GM23338 (cell line): ENCODE measurements around the gene KCND2. TPM values are rescaled to one million over a fixed set of nuclear protein-coding genes. Genes with fewer than 3 reads are reported as not detected.

Source experiments
- ATAC-seq: fragments of 200-7000 bp; cut with Tn5 transposase; 3 replicates; pipeline ENCODE4 v1.9.1; 2020
- DNase-seq: peaks from one replicate; pipeline ENCODE4 v3.0.0-alpha.2; 2015; ENCODE audit warnings: low spot score
- H2AFZ ChIP-seq: fragments of 200-600 bp; sonication (generic); 2 replicates; pipeline ENCODE4 v1.8.0; 2016; ENCODE audit warnings: antibody characterized with exemption, mild to moderate bottlenecking, moderate library complexity
- H3F3A ChIP-seq: fragments of 200-600 bp; sonication (generic); replicated peaks from 2 replicates; pipeline ENCODE4 v1.8.0; 2017; ENCODE audit warnings: antibody characterized with exemption, mixed run types, low read depth
- H3K27ac ChIP-seq: fragments of 200-600 bp; sonication (generic); 2 replicates; pipeline ENCODE4 v1.6.1; 2016; ENCODE audit warnings: low read depth
- H3K27me3 ChIP-seq: fragments of 200-600 bp; sonication (generic); 2 replicates; pipeline ENCODE4 v1.8.0; 2016; ENCODE audit warnings: mild to moderate bottlenecking, mixed run types, moderate library complexity; ENCODE audit not compliant: insufficient read depth
- H3K36me3 ChIP-seq: fragments of 200-600 bp; sonication (generic); 2 replicates; pipeline ENCODE4 v1.8.0; 2016; ENCODE audit warnings: mild to moderate bottlenecking; ENCODE audit not compliant: insufficient read depth
- H3K4me1 ChIP-seq: fragments of 200-600 bp; sonication (generic); 2 replicates; pipeline ENCODE4 v1.8.0; 2016; ENCODE audit warnings: mild to moderate bottlenecking, moderate library complexity; ENCODE audit not compliant: insufficient read depth
- H3K4me2 ChIP-seq: fragments of 200-600 bp; sonication (generic); 2 replicates; pipeline ENCODE4 v1.7.1; 2017; ENCODE audit warnings: mixed run types
- H3K4me3 ChIP-seq: fragments of 200-600 bp; sonication (generic); 2 replicates; pipeline ENCODE4 v1.6.1; 2016; ENCODE audit warnings: mixed run types
- H3K79me2 ChIP-seq: fragments of 200-600 bp; sonication (generic); replicated peaks from 2 replicates; pipeline ENCODE4 v1.8.0; 2017; ENCODE audit warnings: mild to moderate bottlenecking; ENCODE audit not compliant: insufficient read depth
- H3K9me2 ChIP-seq: fragments of 200-600 bp; sonication (generic); 2 replicates; pipeline ENCODE4 v1.8.0; 2017; ENCODE audit not compliant: insufficient read depth
- H4K20me1 ChIP-seq: fragments of 200-600 bp; sonication (generic); replicated peaks from 2 replicates; pipeline ENCODE4 v1.8.0; 2017; ENCODE audit warnings: mild to moderate bottlenecking; ENCODE audit not compliant: insufficient read depth
- H3K27ac Mint-ChIP-seq: 2 replicates; pipeline ENCODE4 v1.8.0; 2020; ENCODE audit warnings: inconsistent platforms, mild to moderate bottlenecking, moderate library complexity, mixed read lengths
- H3K27me3 Mint-ChIP-seq: 3 replicates; pipeline ENCODE4 v1.8.0; 2022; ENCODE audit warnings: low read depth, mild to moderate bottlenecking, moderate library complexity, mixed read lengths, inconsistent platforms; ENCODE audit not compliant: insufficient read depth, poor library complexity
- H3K36me3 Mint-ChIP-seq: 3 replicates; pipeline ENCODE4 v1.8.0; 2021; ENCODE audit warnings: low read depth, mild to moderate bottlenecking, inconsistent platforms, moderate library complexity, mixed read lengths
- H3K4me1 Mint-ChIP-seq: 3 replicates; pipeline ENCODE4 v1.8.0; 2020; ENCODE audit warnings: mild to moderate bottlenecking, inconsistent platforms, mixed read lengths
- H3K4me3 Mint-ChIP-seq: 3 replicates; pipeline ENCODE4 v1.8.0; 2021; ENCODE audit warnings: moderate library complexity, mild to moderate bottlenecking, inconsistent platforms, mixed read lengths
- H3K9me3 Mint-ChIP-seq: 3 replicates; pipeline ENCODE4 v1.8.0; 2020; ENCODE audit warnings: moderate library complexity, mild to moderate bottlenecking, inconsistent platforms, mixed read lengths
- CREB1 ChIP-seq: fragments of 250-450 bp; sonication (Bioruptor Pico); IDR thresholded peaks from 2 replicates; pipeline ENCODE4 v1.5.0; 2020; ENCODE audit warnings: low read depth, mild to moderate bottlenecking, moderate library complexity
- CTCF ChIP-seq, 2 experiments: fragments of 200-600 bp in 1 of 2; sonication (generic) in 1 of 2; conservative IDR thresholded peaks; 2 replicates each; pipeline versions ENCODE4 v1.5.1 to v1.6.1; 2016 to 2017; ENCODE audit warnings: antibody characterized with exemption in 2 of 2, low read depth in 2 of 2, mild to moderate bottlenecking in 2 of 2, moderate library complexity in 1 of 2
- ETS1 ChIP-seq: IDR thresholded peaks from 2 replicates; pipeline ENCODE4 v1.6.1; 2016; ENCODE audit warnings: antibody characterized with exemption
- EZH2 ChIP-seq: fragments of 200-600 bp; sonication (generic); IDR thresholded peaks from one replicate; pipeline ENCODE4 v1.8.0; 2017; ENCODE audit warnings: antibody characterized with exemption, mild to moderate bottlenecking, low read depth; ENCODE audit not compliant: unreplicated experiment
- EZH2phosphoT487 ChIP-seq: fragments of 200-600 bp; sonication (generic); IDR thresholded peaks from one replicate; pipeline ENCODE4 v1.8.1; 2018; ENCODE audit warnings: antibody characterized with exemption; ENCODE audit not compliant: unreplicated experiment
- JUNB ChIP-seq: IDR thresholded peaks from one replicate; pipeline ENCODE4 v1.6.1; 2016; ENCODE audit warnings: antibody characterized with exemption; ENCODE audit not compliant: unreplicated experiment
- POLR2AphosphoS5 ChIP-seq: IDR thresholded peaks from 2 replicates; pipeline ENCODE4 v1.6.1; 2016; ENCODE audit warnings: antibody characterized with exemption, low read depth
- REST ChIP-seq: IDR thresholded peaks from one replicate; pipeline ENCODE4 v1.6.1; 2018; ENCODE audit warnings: antibody characterized with exemption; ENCODE audit not compliant: unreplicated experiment
- STAT1 ChIP-seq: IDR thresholded peaks from one replicate; pipeline ENCODE4 v1.6.1; 2016; ENCODE audit warnings: antibody characterized with exemption; ENCODE audit not compliant: unreplicated experiment
- ZNF114 ChIP-seq: fragments of 250-450 bp; sonication (Bioruptor Pico); IDR thresholded peaks from 2 replicates; pipeline ENCODE4 v1.5.0; 2020; ENCODE audit warnings: mild to moderate bottlenecking, moderate library complexity
- ZNF331 ChIP-seq: fragments of 250-450 bp; sonication (Bioruptor Pico); IDR thresholded peaks from 2 replicates; pipeline ENCODE4 v1.5.0; 2020; ENCODE audit warnings: low read depth, mild to moderate bottlenecking, moderate library complexity
- ZNF462 ChIP-seq: fragments of 250-450 bp; sonication (Bioruptor Pico); IDR thresholded peaks from 2 replicates; pipeline ENCODE4 v1.5.0; 2020; ENCODE audit warnings: mild to moderate bottlenecking, moderate library complexity
- polyA plus RNA-seq: library from polyadenylated mRNA; unstranded; fragments of >200 nt; fragmentation: Nextera tagmentation; extraction: Ambion mirVana; gene quantifications from 2 replicates; pipeline ENCODE4 v1.2.1, GENCODE V29; 2016
- total RNA-seq: library from RNA; depleted of rRNA; stranded (reverse); fragments of >200 nt; shearing (Covaris generic); gene quantifications from 2 replicates; pipeline ENCODE4 v1.2.3, GENCODE V29; 2014

KCND2 gene
- total and polyA plus RNA-seq, 2 experiments from 2014 or later = 7.1 to 15.6 TPM

- Histone ChIP-seq H2AFZ (no peak overlapping the region), H3K36me3 (no peaks in the 10 kb centered on the region), H3K4me1 (no peaks in the 10 kb centered on the region), H3F3A (no peaks in the 10 kb centered on the region), H3K4me2 (no peak overlapping the region), H3K9me2 (0 out of 2 replicates have a peak, but pooled peaks cover 3% of the 10 kb centered on the region), H3K4me3 (no peak overlapping the region), H3K27me3 (no peaks in the 10 kb centered on the region), H3K79me2 (no peaks in the 10 kb centered on the region), H4K20me1 (no peaks in the 10 kb centered on the region), H3K27ac (no peak overlapping the region)
- DNase-seq = no peak
- Mint-ChIP-seq H3K4me3 (no peak overlapping the region), H3K4me1 (no peaks in the 10 kb centered on the region), H3K27me3 (peaks cover 2% of the 10 kb centered on the region), H3K36me3 (peaks cover 31% of the 10 kb centered on the region; the same call in 2 of the 3 replicates), H3K9me3 (peaks cover 31% of the 10 kb centered on the region), H3K27ac (no peak overlapping the region)
- no peak for ATAC-seq
- TF ChIP-seq ETS1 (no peak), ZNF114 (CRISPR knock-in tag) (no peak), REST (no peak), ZNF462 (CRISPR knock-in tag) (no peak), CTCF (conservative IDR thresholded peaks at IDR 0.05; ENCODE audit: low read depth in 2 of 2) (no peak), EZH2phosphoT487 (no peak), STAT1 (no peak), CREB1 (CRISPR knock-in tag) (no peak), ZNF331 (CRISPR knock-in tag) (no peak), EZH2 (no peak), POLR2AphosphoS5 (no peak), JUNB (no peak)
Measured at GRCh38 chr7:120654241-120654640, 381.3 kb downstream of the KCND2 start.
